ENCODE measurements around the gene PHKA2. TPM values are rescaled to one million over a fixed set of nuclear protein-coding genes. Genes with fewer than 3 reads are reported as not detected.

PHKA2 gene
- total RNA-seq, 6 experiments from 2014 or later, result 48.9 to 114 (median 62.1) TPM

GRCh38 chrX:18935893-18936292 lies 48.0 kb downstream of the PHKA2 start:
- ATAC-seq (peak; percentile 67 to 86 (median 79)), DNase-seq (peak in 2 of 3 donors; percentile 35 to 57)
- H3K27me3 ChIP-seq, result no peaks in the 10 kb centered on the region
- WGBS (ENCODE audit: insufficient coverage, low coverage, low lambda C conversion rate, missing lambda C conversion rate), result 34% methylated on average over 10 of the region's 10 CpGs
- intact Hi-C loops (cut with DNase I), result no loop called here
- peaks cover 0 to 10% (median under 1%) of the 10 kb centered on the region in 4 donors for H3K36me3 ChIP-seq
- peak overlapping the region in 1 of 3 donors; percentile 40 for H3K27ac ChIP-seq
- H3K4me1 ChIP-seq, result peaks cover 0 to 16% (median 0%) of the 10 kb centered on the region in 4 donors
- H3K4me3 ChIP-seq, result no peak overlapping the region
- no peaks in the 10 kb centered on the region for H3K9me3 ChIP-seq
- no peak for TF ChIP-seq CTCF (IDR thresholded peaks at IDR 0.05)
- no peak for TF ChIP-seq POLR2A (IDR thresholded peaks at IDR 0.05)

GRCh38 chrX:18934708-18935107 lies 49.2 kb downstream of the PHKA2 start:
- intact Hi-C loops (cut with DNase I), result no loop called here

GRCh38 chrX:18933617-18934016 lies 50.3 kb downstream of the PHKA2 start:
- 28% methylated on average over 3 of the region's 3 CpGs for WGBS (ENCODE audit: insufficient coverage, low coverage, low lambda C conversion rate, missing lambda C conversion rate)
- H3K27ac ChIP-seq, result peak overlapping the region in 2 of 3 donors; percentile 49 to 51
- H3K9me3 ChIP-seq, result no peaks in the 10 kb centered on the region
- peaks cover 0 to 16% (median 0%) of the 10 kb centered on the region in 4 donors for H3K36me3 ChIP-seq
- no peak overlapping the region for H3K4me3 ChIP-seq
- DNase-seq (no peak), ATAC-seq (peak; percentile 44 to 76 (median 69))
- intact Hi-C loops (cut with DNase I), result no loop called here
- H3K4me1 ChIP-seq, result peaks cover 0 to 16% (median 0%) of the 10 kb centered on the region in 4 donors
- TF ChIP-seq POLR2A (IDR thresholded peaks at IDR 0.05) (no peak), CTCF (IDR thresholded peaks at IDR 0.05) (no peak)
- no peaks in the 10 kb centered on the region for H3K27me3 ChIP-seq

More at GRCh38 chrX:18934708-18935107, 49.2 kb downstream of the PHKA2 start:
- Histone ChIP-seq H3K27ac (peak overlapping the region in 2 of 3 donors; percentile 49 to 51), H3K9me3 (no peaks in the 10 kb centered on the region), H3K27me3 (no peaks in the 10 kb centered on the region), H3K36me3 (peaks cover 0 to 10% (median 0%) of the 10 kb centered on the region in 4 donors), H3K4me3 (no peak overlapping the region), H3K4me1 (peaks cover 0 to 16% (median 0%) of the 10 kb centered on the region in 4 donors)
- DNase-seq (no peak), ATAC-seq (no peak)
- WGBS (ENCODE audit: insufficient coverage, low coverage, low lambda C conversion rate, missing lambda C conversion rate), result 46% methylated on average over 2 of the region's 3 CpGs
- TF ChIP-seq POLR2A (IDR thresholded peaks at IDR 0.05) (no peak), CTCF (IDR thresholded peaks at IDR 0.05) (no peak)

- Histone ChIP-seq H3K27ac (no peak overlapping the region), H3K36me3 (peaks cover 0 to 11% (median 0%) of the 10 kb centered on the region in 4 donors), H3K27me3 (no peaks in the 10 kb centered on the region), H3K4me1 (peaks cover 0 to 16% (median 0%) of the 10 kb centered on the region in 4 donors), H3K9me3 (no peaks in the 10 kb centered on the region), H3K4me3 (no peak overlapping the region)
- ATAC-seq (peak in 1 of 4 donors; percentile 12), DNase-seq (no peak)
- no peak for TF ChIP-seq POLR2A (IDR thresholded peaks at IDR 0.05)
- TF ChIP-seq CTCF (IDR thresholded peaks at IDR 0.05), result peak in 3 of 4 donors; percentile 18 to 38 (median 28)
- intact Hi-C loops (cut with DNase I), result no loop called here
- WGBS (ENCODE audit: insufficient coverage, low coverage, low lambda C conversion rate, missing lambda C conversion rate), result 53% methylated on average over 3 of the region's 9 CpGs
Observed at GRCh38 chrX:18931972-18932371, 51.9 kb downstream of the PHKA2 start.

Measured in right lobe of liver (tissue), 6 donors.